DOHH2 (cell line): Measurements from ENCODE around the gene HELLS.
"Not testable (repeated sequence)": the region's sequence is repeated elsewhere in the genome, so short reads cannot be mapped to it uniquely, and the experiment has no call there.

ENCODE experiments used
- CTCF ChIP-seq: fragments of 200-600 bp; sonication (generic); IDR thresholded peaks from one replicate; pipeline ENCODE4 v1.5.1; 2014; ENCODE audit warnings: antibody characterized with exemption, mild to moderate bottlenecking, low read depth, low read length; ENCODE audit not compliant: poor library complexity, severe bottlenecking
- EZH2phosphoT487 ChIP-seq: fragments of 200-600 bp; sonication (generic); IDR thresholded peaks from 2 replicates; pipeline ENCODE4 v1.6.1; 2017; ENCODE audit warnings: borderline replicate concordance, mild to moderate bottlenecking, antibody characterized with exemption, low read length, moderate library complexity, mixed read lengths

- TF ChIP-seq CTCF, EZH2phosphoT487: not testable (repeated sequence)
Observed at GRCh38 chr10:94531550-94531949, 14.0 kb upstream of the HELLS start.
